Mucosa of stomach (tissue), 1 donor: ENCODE measurements around the gene MYO7A.

Source experiments
- H3K27me3 ChIP-seq: one replicate; pipeline ENCODE4 v1.7.0; 2013; ENCODE audit warnings: mild to moderate bottlenecking, low read length; ENCODE audit not compliant: control insufficient read depth, insufficient read depth
- H3K36me3 ChIP-seq: one replicate; pipeline ENCODE4 v1.7.0; 2013; ENCODE audit warnings: low read length; ENCODE audit not compliant: control insufficient read depth, insufficient read depth
- H3K4me1 ChIP-seq: one replicate; pipeline ENCODE4 v1.7.0; 2013; ENCODE audit warnings: mild to moderate bottlenecking, low read length; ENCODE audit not compliant: control insufficient read depth, insufficient read depth
- H3K4me3 ChIP-seq: one replicate; pipeline ENCODE4 v1.7.0; 2013; ENCODE audit warnings: low read length
- H3K9ac ChIP-seq: one replicate; pipeline ENCODE4 v1.7.0; 2013; ENCODE audit warnings: mild to moderate bottlenecking, low read length, moderate library complexity
- H3K9me3 ChIP-seq: one replicate; pipeline ENCODE4 v1.7.0; 2013; ENCODE audit warnings: mild to moderate bottlenecking, low read length, moderate library complexity; ENCODE audit not compliant: control insufficient read depth
- donor health status: Pancreatic carcinoma.

MYO7A gene

DNA sequence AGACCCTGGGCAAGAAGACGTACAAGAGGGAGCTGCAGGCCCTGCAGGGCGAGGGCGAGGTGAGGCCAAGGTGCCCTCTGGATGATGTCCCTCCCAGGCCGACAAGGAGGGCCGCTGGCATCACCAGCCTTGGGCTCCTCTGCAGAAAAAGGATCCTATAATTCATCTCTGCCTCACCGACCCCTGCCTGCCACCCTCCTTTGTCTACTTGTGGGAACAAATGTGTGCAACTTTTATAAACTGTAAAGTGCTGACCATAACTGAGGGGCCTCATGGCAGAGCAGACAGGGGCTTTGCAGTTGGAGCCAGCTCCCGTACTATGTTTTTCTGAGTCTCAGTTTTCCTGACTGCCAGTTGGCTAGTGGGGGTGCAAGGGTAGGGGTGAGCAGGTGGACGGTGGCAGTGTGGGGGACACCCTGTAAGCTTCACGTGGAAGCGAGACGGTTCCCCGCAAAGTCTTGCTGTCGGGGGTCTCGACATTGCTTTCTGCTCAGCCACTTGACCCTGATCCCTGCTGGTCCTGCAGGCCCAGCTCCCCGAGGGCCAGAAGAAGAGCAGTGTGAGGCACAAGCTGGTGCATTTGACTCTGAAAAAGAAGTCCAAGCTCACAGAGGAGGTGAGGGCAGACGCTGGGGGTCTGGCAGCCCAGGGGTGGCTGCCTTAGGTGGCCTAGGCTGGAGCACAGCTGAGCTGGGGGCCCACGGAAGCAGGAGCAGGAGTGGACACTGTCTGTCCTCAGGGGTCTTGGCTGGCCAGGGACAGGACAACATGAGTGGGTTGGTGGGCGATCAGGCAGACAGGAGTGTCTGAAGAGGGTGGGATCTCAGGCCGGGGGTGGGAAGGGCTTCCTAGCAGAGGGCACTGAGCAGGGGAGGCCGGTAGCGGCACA is 54.7 kb downstream of the MYO7A start:
- H3K9me3 ChIP-seq: no peaks in the 10 kb centered on the region
- no peak overlapping the region for H3K4me3 ChIP-seq
- H3K27me3 ChIP-seq: no peaks in the 10 kb centered on the region
- no peaks in the 10 kb centered on the region for H3K36me3 ChIP-seq
- H3K4me1 ChIP-seq: no peaks in the 10 kb centered on the region
- H3K9ac ChIP-seq: no peak overlapping the region

DNA sequence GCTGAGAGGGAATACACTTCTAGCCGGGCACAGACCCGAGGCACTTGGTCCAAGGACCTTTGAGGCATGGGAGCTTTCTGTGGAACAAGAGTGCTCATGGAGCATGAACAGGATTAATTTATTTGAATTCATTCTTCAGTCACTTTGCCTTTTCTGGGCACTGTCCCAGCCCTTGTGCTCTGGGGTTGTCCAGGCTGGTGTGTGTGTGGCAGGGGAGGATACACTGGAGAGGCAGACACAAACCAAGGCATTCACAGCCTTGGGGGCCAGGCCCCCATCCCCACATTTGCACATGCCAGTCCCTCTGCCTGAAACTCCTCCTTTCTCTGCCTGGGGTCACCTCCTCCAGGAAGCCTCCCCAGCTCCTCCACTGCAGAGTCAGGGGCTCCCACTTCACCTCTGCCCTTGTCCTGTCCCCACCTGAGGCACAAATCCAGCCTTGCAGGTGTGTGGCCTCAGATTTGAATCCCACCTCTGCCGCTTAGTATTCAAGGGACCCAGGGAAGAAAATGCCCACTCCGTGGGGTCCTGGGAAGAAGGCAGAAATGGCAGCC is 55.5 kb downstream of the MYO7A start:
- H3K9ac ChIP-seq: no peak overlapping the region
- H3K4me1 ChIP-seq: no peaks in the 10 kb centered on the region
- H3K27me3 ChIP-seq: no peaks in the 10 kb centered on the region
- H3K4me3 ChIP-seq: no peak overlapping the region
- no peaks in the 10 kb centered on the region for H3K9me3 ChIP-seq
- H3K36me3 ChIP-seq: no peaks in the 10 kb centered on the region

DNA sequence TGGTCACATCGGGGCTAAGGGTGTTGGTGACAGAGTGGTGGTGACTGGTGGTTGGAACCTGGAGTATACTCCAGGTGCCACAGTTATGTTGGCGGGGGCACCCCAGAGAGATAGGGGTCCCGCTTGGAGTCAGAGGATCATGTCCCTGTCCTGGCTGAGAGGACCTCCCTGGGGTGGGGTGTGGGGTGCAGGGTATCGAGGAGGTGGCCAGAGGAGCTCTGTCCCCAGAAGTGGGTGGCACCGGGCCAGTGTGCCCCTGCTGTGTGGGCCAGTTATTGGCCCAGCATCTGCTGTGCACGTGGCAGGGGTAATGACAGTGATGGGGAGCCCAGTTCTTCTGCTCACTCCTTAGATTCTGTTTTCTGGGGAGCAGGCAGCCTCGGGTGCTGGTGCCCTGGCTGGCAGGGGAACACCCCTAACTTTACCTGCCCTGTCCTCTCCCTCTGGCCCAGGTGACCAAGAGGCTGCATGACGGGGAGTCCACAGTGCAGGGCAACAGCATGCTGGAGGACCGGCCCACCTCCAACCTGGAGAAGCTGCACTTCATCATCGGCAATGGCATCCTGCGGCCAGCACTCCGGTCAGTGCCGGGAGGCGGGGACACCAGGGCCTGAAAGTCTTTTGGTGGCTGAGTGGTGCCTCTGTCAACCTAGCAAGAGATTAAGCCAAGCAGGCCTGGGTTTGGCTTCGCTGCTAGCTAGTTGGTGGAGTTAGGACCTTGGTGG is 56.3 kb downstream of the MYO7A start:
- H3K9me3 ChIP-seq: no peaks in the 10 kb centered on the region
- H3K27me3 ChIP-seq: no peaks in the 10 kb centered on the region
- H3K4me1 ChIP-seq: no peaks in the 10 kb centered on the region
- no peaks in the 10 kb centered on the region for H3K36me3 ChIP-seq
- H3K4me3 ChIP-seq: no peak overlapping the region
- no peak overlapping the region for H3K9ac ChIP-seq

DNA sequence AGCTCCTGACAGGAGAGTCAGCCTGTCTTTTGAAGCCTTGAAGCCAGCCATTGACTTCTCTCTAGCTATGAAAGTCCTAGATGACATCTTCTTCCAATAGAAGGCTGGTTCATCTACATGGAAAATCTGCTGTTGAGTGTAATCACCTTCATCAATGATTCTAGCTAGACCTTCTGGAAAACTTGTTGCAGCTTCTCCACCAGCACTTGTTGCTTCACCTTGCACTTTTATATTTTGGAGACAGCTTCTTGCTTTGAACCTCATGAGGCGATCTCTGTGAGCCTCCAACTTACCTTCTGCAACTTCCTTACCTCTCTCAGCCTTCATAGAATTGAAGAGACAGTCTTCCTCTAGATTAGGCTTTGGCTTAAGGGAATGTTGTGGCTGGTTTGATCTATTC is 58.3 kb downstream of the MYO7A start:
- H3K9me3 ChIP-seq: no peaks in the 10 kb centered on the region
- H3K36me3 ChIP-seq: no peaks in the 10 kb centered on the region
- no peaks in the 10 kb centered on the region for H3K27me3 ChIP-seq
- H3K4me1 ChIP-seq: no peaks in the 10 kb centered on the region
- H3K9ac ChIP-seq: no peak overlapping the region
- no peak overlapping the region for H3K4me3 ChIP-seq

DNA sequence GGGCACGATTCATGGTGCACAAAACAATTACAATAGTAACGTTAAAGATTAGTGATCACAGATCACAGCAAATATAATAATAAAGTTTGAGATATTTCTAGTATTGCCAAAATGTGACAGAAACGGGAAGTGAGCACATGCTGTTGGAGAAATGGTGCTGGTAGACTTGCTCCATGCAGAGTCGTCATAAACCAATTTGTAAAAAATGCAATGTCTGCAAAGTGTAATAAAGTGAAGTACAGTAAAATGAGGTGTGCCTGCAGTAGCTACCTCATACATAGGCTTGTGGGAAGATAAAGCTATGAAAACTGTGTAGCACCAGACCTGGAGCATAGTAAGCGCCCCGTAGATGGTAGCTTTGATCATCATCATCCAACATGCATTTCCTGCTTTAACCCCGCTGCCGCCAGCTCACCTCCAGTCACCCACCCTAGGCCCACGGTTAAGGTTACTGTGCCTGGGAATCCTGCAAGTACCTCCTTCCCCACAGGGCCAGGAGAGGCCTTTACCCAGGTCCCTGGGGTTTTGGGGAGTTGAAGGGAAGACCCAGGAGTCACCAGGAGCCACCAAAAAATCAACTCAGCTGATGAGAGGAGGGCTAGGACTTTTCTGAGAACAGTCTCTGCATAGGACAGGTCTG is 59.2 kb downstream of the MYO7A start:
- H3K4me3 ChIP-seq: no peak overlapping the region
- H3K36me3 ChIP-seq: no peaks in the 10 kb centered on the region
- H3K9ac ChIP-seq: no peak overlapping the region
- no peaks in the 10 kb centered on the region for H3K9me3 ChIP-seq
- H3K4me1 ChIP-seq: no peaks in the 10 kb centered on the region
- H3K27me3 ChIP-seq: no peaks in the 10 kb centered on the region

DNA sequence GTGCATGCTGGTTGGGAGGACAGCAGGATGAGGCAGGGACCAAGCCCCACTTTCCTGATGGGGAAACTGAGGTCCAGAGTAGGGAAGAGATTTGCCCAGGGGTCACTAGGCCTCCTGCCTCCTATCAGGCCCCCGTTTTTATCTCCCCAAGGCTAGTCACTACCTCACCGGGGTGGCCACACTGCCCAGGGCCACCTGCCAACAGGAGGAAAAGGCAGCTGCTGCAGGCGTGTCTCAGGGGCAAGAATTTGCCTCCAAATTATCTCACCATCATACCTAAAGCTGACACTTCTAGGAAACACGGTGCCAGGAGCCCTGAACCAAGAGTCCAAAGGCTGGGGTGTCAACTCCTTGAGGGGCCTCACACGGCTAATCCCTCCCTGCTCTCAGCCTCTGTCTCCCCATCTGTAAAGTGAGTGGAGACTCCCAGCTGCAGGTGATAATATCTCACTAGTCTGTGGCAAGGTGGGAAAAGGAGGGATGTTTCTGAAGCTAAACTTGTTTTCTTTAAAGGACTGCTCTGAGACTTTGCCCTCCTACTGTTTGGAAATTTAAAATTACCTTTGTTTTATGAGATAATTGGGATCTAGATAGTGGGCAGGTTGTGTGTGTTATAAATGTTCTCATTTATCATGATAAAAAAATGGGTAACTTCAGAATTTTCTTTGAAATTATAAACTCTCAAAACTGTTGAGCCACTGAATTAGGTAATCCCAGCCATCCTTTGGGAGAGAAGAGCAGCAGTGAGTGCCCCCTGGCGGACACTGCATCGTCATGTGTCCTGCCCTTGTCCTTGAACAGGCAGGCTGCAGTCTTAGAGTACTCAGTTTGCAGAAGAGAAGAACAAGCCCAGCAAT is 60.0 kb downstream of the MYO7A start:
- no peaks in the 10 kb centered on the region for H3K4me1 ChIP-seq
- no peaks in the 10 kb centered on the region for H3K9me3 ChIP-seq
- H3K9ac ChIP-seq: no peak overlapping the region
- no peaks in the 10 kb centered on the region for H3K27me3 ChIP-seq
- no peaks in the 10 kb centered on the region for H3K36me3 ChIP-seq
- H3K4me3 ChIP-seq: no peak overlapping the region

DNA sequence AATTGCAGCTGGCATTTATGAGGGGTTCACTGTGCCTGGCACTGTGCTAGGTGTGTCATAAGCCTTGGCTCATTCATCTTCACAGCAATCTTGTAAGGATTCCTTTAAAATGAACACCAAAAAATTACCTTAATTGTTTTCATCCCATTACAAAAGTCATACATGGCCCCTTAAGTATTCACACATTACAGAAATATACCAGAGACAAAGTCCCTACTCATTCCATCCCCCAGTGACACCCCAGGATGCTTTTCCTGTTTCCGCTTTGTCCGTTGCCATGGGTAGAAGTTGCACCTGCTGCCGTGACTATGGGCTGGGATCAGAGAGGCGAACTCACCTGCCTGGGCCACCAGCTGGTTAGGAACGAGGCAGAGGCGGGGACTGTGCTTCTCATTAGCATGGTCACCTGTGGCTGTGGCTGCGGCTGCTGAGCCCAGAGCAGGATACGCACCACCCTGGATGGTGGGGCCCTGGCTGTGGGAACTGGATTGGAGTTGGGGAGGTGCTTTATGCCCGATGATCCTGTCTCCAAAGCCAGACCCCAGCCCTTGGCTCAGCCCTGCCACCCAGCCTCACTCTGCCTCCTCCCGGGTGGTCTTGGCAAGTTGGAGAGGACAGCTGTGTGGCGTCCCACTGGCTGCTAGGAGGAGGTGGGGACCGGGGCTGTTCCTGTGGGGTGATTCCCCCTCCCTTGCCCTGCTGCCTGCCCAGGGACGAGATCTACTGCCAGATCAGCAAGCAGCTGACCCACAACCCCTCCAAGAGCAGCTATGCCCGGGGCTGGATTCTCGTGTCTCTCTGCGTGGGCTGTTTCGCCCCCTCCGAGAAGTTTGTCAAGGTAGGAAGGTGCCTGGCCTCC is 60.8 kb downstream of the MYO7A start:
- Histone ChIP-seq H3K27me3 (no peaks in the 10 kb centered on the region), H3K9ac (no peak overlapping the region), H3K36me3 (no peaks in the 10 kb centered on the region), H3K4me1 (no peaks in the 10 kb centered on the region), H3K9me3 (no peaks in the 10 kb centered on the region), H3K4me3 (no peak overlapping the region)

DNA sequence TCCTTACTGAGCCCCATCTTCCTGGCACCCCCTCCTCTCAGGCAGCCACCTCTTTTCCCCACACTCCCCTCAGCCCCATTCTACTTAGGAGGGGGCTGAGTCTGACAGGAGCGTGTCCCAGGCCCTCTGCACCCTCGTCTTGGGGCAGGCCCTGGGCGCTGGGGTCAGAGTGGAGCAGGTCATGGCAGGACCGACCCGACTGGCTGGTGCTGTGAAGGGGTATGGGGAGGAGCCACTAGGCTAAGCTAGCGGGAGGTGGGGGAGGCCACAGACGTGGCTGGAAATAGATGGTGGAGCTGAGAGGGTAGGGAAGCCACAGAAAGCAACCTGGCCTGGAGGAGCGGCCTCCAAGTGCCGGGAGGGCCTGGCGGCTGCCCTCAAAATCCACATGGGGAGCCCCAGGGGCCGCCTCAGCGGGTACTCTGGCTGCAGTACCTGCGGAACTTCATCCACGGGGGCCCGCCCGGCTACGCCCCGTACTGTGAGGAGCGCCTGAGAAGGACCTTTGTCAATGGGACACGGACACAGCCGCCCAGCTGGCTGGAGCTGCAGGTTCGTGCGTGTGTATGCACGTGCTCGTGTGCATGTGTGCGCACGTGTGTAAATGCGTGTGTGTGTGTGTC is 61.7 kb downstream of the MYO7A start:
- no peaks in the 10 kb centered on the region for H3K9me3 ChIP-seq
- H3K9ac ChIP-seq: no peak overlapping the region
- no peak overlapping the region for H3K4me3 ChIP-seq
- no peaks in the 10 kb centered on the region for H3K36me3 ChIP-seq
- no peaks in the 10 kb centered on the region for H3K4me1 ChIP-seq
- no peaks in the 10 kb centered on the region for H3K27me3 ChIP-seq

DNA sequence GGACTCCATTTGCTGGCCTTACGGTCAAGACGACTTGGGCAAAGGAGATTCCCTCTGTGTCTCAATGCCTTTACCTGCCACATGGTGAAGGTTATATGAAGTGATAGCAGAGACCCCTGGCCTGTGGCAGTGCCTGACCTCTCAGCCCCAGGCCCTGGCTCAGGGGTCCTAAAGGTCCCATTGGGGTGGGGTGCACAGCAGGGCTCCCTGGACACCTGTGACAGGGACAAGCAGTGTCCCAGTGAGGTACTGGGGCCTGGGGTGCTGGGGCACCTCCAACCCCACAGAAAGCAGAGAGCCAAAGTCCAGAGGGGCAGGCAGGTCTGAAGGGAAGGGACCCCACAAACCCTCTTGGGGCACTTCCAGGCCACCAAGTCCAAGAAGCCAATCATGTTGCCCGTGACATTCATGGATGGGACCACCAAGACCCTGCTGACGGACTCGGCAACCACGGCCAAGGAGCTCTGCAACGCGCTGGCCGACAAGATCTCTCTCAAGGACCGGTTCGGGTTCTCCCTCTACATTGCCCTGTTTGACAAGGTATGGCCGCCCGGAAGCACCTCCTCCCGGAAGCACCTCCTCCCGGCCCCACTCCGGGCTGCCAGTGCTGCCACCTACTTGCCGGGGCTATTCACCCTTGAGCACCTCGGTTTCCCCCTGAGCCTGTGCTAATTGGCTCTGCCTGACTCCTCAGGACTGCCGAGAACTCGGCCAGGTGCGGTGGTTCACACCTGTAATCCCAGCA is 62.5 kb downstream of the MYO7A start:
- peaks cover 4% of the 10 kb centered on the region for H3K4me1 ChIP-seq

DNA sequence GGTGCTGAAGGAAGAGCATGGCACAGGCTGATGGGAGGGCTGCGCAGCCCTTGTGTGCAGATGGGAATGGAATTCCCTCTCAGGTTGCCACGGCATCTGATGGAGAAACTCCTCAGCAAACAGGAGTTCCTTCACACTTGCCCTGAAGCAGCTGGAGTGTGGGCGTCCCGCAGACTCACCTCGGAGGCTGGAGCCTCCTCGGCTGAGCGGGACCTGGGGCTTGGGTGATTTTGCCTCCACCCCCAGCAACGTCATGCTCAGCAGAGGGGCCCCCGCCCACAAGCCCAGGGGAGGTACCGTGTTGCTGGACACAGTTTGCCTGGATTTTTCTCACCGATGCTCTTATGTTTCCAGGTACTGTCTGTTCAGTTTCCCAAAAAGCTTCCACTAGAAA is 63.4 kb downstream of the MYO7A start:
- H3K4me1 ChIP-seq: peaks cover 12% of the 10 kb centered on the region
- H3K27me3 ChIP-seq: no peaks in the 10 kb centered on the region
- no peaks in the 10 kb centered on the region for H3K9me3 ChIP-seq
- no peak overlapping the region for H3K4me3 ChIP-seq
- H3K9ac ChIP-seq: peak overlapping the region; percentile 41
- H3K36me3 ChIP-seq: no peaks in the 10 kb centered on the region

More for the DNA sequence above, 62.5 kb downstream of the MYO7A start:
- Histone ChIP-seq H3K4me3 (no peak overlapping the region), H3K9me3 (no peaks in the 10 kb centered on the region), H3K27me3 (no peaks in the 10 kb centered on the region), H3K9ac (no peak overlapping the region), H3K36me3 (no peaks in the 10 kb centered on the region)
